HCT116 (cell line): ENCODE data around the gene SMG6.

Source experiments
- CEBPB ChIP-seq: IDR thresholded peaks from 2 replicates; pipeline ENCODE4 v1.6.1; 2012; ENCODE audit warnings: low read depth
- EZH2phosphoT487 ChIP-seq: fragments of 200-600 bp; IDR thresholded peaks from 2 replicates; pipeline ENCODE4 v1.6.1; 2018; ENCODE audit warnings: antibody characterized with exemption, borderline replicate concordance
- JUND ChIP-seq: IDR thresholded peaks from 2 replicates; pipeline ENCODE4 v1.6.1; 2012
- POLR2A ChIP-seq: IDR thresholded peaks from 2 replicates; pipeline ENCODE4 v1.7.0; 2011; ENCODE audit warnings: borderline replicate concordance; ENCODE audit not compliant: insufficient read depth, insufficient read length; ENCODE audit errors: extremely low read depth
- POLR2AphosphoS5 ChIP-seq: IDR thresholded peaks from 2 replicates; pipeline ENCODE4 v1.6.1; 2011; ENCODE audit warnings: mild to moderate bottlenecking, low read depth, low read length, moderate library complexity
- TF ChIP-seq, protein P1 (sequence below), 3 experiments: fragments of 200-600 bp in 1 of 3; sonication (generic) in 1 of 3; IDR thresholded peaks in 2 of 3; conservative IDR thresholded peaks in 1 of 3; 2 replicates each; pipeline ENCODE4 v1.5.1; 2012 to 2017; ENCODE audit warnings: low read depth in 2 of 3, low read length in 2 of 3, antibody characterized with exemption in 1 of 3, borderline replicate concordance in 1 of 3, control low read depth in 1 of 3, mild to moderate bottlenecking in 1 of 3, mixed read lengths in 1 of 3, mixed run types in 1 of 3, moderate library complexity in 1 of 3; ENCODE audit not compliant: insufficient read depth in 1 of 3
- TF ChIP-seq, protein P2 (sequence below): IDR thresholded peaks from 2 replicates; pipeline ENCODE4 v1.6.1; 2012
- TF ChIP-seq, protein P3 (sequence below): IDR thresholded peaks from 2 replicates; pipeline ENCODE4 v1.6.1; 2011; ENCODE audit warnings: mild to moderate bottlenecking, low read length, moderate library complexity; ENCODE audit not compliant: insufficient replicate concordance; ENCODE audit errors: extremely low read depth

DNA sequence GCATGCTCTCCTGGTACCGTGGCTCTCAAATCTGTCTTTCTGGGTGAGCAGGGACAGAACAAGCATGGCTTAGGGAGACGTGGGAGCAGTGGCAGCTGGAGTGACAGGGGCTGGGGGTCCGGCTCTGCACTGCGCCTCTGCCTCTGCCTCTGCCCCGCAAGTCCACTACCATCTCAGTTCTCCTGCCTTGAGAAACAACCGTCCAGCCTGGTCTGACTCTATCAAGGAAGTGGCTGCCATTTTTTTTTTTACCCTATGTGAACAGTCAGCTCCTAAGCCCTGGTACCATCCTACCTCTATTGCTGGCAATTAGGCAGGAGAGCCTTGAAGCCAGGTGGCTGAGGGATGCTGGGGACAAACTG is 232.6 kb downstream of the SMG6 start:
- no peak for TF ChIP-seq POLR2A
- TF ChIP-seq, protein P1, sequence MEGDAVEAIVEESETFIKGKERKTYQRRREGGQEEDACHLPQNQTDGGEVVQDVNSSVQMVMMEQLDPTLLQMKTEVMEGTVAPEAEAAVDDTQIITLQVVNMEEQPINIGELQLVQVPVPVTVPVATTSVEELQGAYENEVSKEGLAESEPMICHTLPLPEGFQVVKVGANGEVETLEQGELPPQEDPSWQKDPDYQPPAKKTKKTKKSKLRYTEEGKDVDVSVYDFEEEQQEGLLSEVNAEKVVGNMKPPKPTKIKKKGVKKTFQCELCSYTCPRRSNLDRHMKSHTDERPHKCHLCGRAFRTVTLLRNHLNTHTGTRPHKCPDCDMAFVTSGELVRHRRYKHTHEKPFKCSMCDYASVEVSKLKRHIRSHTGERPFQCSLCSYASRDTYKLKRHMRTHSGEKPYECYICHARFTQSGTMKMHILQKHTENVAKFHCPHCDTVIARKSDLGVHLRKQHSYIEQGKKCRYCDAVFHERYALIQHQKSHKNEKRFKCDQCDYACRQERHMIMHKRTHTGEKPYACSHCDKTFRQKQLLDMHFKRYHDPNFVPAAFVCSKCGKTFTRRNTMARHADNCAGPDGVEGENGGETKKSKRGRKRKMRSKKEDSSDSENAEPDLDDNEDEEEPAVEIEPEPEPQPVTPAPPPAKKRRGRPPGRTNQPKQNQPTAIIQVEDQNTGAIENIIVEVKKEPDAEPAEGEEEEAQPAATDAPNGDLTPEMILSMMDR (IDR thresholded peaks at IDR 0.05 in 2 of 3, conservative IDR thresholded peaks at IDR 0.05 in 1 of 3; ENCODE audit: borderline replicate concordance in 1 of 3, insufficient read depth in 1 of 3, low read depth in 2 of 3, low read length in 2 of 3) = no peak
- no peak for TF ChIP-seq CEBPB
- no peak for TF ChIP-seq POLR2AphosphoS5
- no peak for TF ChIP-seq EZH2phosphoT487
- TF ChIP-seq, protein P2, sequence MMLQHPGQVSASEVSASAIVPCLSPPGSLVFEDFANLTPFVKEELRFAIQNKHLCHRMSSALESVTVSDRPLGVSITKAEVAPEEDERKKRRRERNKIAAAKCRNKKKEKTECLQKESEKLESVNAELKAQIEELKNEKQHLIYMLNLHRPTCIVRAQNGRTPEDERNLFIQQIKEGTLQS = no peak
- TF ChIP-seq, protein P3, sequence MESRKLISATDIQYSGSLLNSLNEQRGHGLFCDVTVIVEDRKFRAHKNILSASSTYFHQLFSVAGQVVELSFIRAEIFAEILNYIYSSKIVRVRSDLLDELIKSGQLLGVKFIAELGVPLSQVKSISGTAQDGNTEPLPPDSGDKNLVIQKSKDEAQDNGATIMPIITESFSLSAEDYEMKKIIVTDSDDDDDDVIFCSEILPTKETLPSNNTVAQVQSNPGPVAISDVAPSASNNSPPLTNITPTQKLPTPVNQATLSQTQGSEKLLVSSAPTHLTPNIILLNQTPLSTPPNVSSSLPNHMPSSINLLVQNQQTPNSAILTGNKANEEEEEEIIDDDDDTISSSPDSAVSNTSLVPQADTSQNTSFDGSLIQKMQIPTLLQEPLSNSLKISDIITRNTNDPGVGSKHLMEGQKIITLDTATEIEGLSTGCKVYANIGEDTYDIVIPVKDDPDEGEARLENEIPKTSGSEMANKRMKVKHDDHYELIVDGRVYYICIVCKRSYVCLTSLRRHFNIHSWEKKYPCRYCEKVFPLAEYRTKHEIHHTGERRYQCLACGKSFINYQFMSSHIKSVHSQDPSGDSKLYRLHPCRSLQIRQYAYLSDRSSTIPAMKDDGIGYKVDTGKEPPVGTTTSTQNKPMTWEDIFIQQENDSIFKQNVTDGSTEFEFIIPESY = no peak
- TF ChIP-seq JUND = no peak
